Motor neuron (in vitro differentiated cells): Measurements from ENCODE around the gene ERN1. TPM values are rescaled to one million over a fixed set of nuclear protein-coding genes. Genes with fewer than 3 reads are reported as not detected.

Source experiments
- ATAC-seq, 8 experiments: fragments of 200-7000 bp; cut with Tn5 transposase; replicated peaks in 6 of 8; 2 replicates each; pipeline ENCODE4 v1.8.0; 2021; ENCODE audit warnings: mild to moderate bottlenecking in 8 of 8, moderate library complexity in 8 of 8
- H3K27ac ChIP-seq, 2 donors: fragments of 250-450 bp; sonication (Bioruptor Pico); 2 replicates each; pipeline ENCODE4 v1.9.0; 2021; ENCODE audit warnings: antibody characterized with exemption in 2 of 2, mild to moderate bottlenecking in 2 of 2, moderate library complexity in 1 of 2
- H3K4me1 ChIP-seq, 2 donors: fragments of 250-450 bp; sonication (Bioruptor Pico); replicated peaks in 1 of 2; 2 replicates each; pipeline ENCODE4 v1.6.1; 2021; ENCODE audit warnings: antibody characterized with exemption in 2 of 2, mild to moderate bottlenecking in 2 of 2, moderate library complexity in 1 of 2
- H3K4me3 ChIP-seq, 5 donors: fragments of 250-450 bp; sonication (Bioruptor Pico); 2 replicates each; pipeline ENCODE4 v1.9.0; 2021; ENCODE audit warnings: antibody characterized with exemption in 5 of 5, mild to moderate bottlenecking in 5 of 5, moderate library complexity in 4 of 5
- WGBS, 10 experiments: fragments of 450-650 bp; shearing (Covaris generic); methylation state at CpG; one replicate each; pipeline ENCODE4 v1.0.0; 2022; 5-methylcytosine and 5-hydroxymethylcytosine counted together
- in situ Hi-C, 9 experiments: fragments of 400-800 bp; cut with MboI; loops; one replicate each; pipeline ENCODE4 v1.15.0; 2021; ENCODE audit warnings: low sequenced_read_pairs in 9 of 9, low pct_unique_long_range_greater_than_20kb in 2 of 9; ENCODE audit not compliant: unreplicated experiment in 9 of 9
- total RNA-seq, 8 experiments: library from RNA; unstranded; fragments of 300-600 nt; gene quantifications; 2 replicates each; pipeline versions ENCODE4 v1.2.3 to v1.2.4, GENCODE V29; 2022

Gene ERN1
- total RNA-seq, 8 experiments from 2014 or later: 2.3 to 10.4 (median 5.0) TPM

DNA sequence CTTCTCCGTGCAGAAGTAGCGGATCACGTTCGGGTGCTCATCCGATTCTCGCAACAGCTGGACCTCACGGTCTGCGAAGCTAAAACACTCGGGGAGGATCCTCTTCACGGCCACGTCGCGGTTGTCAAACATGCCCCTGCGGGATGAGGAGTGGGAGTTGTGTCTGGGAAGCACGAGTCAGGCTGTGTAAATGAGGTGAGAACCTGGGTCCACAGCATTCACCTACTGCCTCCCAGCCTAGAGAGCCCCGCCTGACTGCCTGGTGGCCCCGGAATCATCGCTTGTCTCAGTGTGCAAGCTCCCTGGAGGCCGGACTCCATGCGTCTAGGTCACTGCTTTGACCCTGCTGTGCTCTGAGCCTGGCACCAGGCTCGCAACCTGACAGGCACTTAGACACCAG, 75.6 kb downstream of the ERN1 start:
- H3K4me3 ChIP-seq: no peak overlapping the region
- no peak overlapping the region for H3K27ac ChIP-seq
- in situ Hi-C loops: no loop called here
- ATAC-seq: no peak
- no peaks in the 10 kb centered on the region for H3K4me1 ChIP-seq
- WGBS, 10 experiments: 87 to 100% (median 94%) methylated on average over 1 to 14 of the region's 21 CpGs; no CpG with 5 or more reads in 2 of the 10 experiments

DNA sequence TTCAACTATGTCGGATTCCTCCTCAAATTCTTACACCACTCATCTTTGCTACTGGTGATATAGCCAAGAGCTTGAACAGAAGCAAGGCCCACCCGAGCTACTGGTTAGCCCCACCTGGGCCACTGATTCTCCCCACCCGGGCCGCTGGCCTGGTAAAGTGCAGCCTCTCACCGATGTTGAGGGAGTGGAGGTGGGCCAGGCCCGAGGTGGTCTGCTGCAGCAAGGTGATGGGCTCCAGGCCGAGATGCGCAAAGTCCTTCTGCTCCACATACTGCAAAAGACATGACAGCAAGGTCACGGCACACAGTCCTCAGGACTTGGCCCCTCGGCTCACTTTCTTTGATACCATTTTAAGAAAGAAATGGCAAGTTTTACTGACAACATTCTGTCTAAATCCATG, 76.8 kb downstream of the ERN1 start:
- Histone ChIP-seq H3K4me1 (no peaks in the 10 kb centered on the region), H3K4me3 (no peak overlapping the region), H3K27ac (no peak overlapping the region)
- no peak for ATAC-seq
- in situ Hi-C loops: no loop called here
- WGBS, 10 experiments: 84 to 90% (median 88%) methylated on average over 2 to 6 of the region's 10 CpGs; no CpG with 5 or more reads in 5 of the 10 experiments

DNA sequence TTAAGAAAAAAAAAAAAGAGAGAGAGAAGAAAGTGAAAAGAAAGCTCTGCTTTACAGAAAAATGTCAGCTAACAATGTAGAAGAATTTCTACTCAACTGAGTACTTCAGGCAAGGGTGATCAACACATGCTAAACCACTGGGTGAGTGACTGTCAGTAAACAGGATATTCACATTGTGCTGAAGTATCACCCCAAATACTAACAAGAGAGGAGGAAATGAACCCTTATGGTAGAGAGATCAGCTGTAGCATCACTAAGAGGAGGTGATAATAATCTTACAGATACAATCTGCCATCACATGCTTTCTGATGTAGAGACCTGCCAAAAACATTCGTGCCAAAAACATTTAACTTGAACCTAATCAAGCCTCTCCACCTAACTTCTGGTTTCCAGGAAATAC, 78.8 kb downstream of the ERN1 start:
- in situ Hi-C loops: no loop called here
- 63 to 100% (median 89%) methylated on average over 1 of the region's 1 CpG; no CpG with 5 or more reads in 6 of the 10 experiments for WGBS, 10 experiments
- no peak overlapping the region for H3K4me3 ChIP-seq
- ATAC-seq: no peak
- no peaks in the 10 kb centered on the region for H3K4me1 ChIP-seq
- no peak overlapping the region for H3K27ac ChIP-seq

DNA sequence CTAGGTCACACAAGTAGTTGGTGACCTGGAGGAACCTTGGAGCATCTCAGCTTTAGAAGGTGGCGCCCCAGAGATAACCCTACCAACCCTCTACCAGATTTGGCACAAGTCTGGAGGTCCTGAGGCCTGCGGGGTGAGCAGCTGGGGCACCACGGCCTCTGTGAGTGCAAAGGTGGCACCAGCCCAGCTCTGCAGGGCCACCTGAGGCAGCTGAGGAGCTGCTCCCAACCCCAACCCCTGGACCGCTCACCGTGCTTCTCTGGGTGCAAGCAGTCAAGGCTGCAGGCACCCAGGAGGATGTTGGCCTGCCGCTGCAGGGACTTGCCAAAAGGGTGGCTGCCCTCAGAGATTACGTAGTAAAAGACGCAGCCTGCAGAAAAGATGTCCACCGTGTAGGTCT, 81.1 kb downstream of the ERN1 start:
- Histone ChIP-seq H3K4me1 (no peaks in the 10 kb centered on the region), H3K27ac (no peak overlapping the region), H3K4me3 (no peak overlapping the region)
- 80 to 100% (median 86%) methylated on average over 1 to 6 of the region's 9 CpGs; no CpG with 5 or more reads in 3 of the 10 experiments for WGBS, 10 experiments
- in situ Hi-C loops: loop anchor here in 3 of 9 experiments (25.0 kb wide), 2 partner anchors 88 to 238 kb away; partner anchors contain the start of gene ERN1 (in 1 of the 3)
- no peak for ATAC-seq

DNA sequence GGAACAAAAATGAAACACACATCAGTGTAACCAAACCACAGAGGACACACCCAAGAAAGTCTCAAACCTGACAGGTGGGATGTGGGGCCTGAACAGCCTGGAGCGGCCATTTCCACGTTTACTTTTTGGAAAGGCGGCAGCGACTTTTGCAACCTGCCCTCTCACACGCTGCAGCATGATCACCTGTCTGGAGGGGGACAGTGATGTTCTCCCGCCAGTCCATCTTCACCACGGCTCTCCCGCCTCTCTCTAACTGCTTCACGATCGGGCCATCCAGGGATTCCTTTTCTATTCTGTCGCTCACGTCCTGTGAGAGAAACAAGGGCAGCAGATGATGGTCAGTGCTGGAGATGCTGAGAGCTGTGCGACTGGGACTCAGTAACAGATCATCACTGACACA, 84.8 kb downstream of the ERN1 start:
- no peak overlapping the region for H3K4me3 ChIP-seq
- H3K27ac ChIP-seq: no peak overlapping the region
- no peaks in the 10 kb centered on the region for H3K4me1 ChIP-seq
- in situ Hi-C loops: loop anchor here in 3 of 9 experiments (25.0 kb wide), 2 partner anchors 92 to 242 kb away; partner anchors contain the start of gene ERN1 (in 1 of the 3)
- no peak for ATAC-seq
- WGBS, 10 experiments: 50 to 100% (median 87%) methylated on average over 1 to 5 of the region's 13 CpGs; no CpG with 5 or more reads in 4 of the 10 experiments

DNA sequence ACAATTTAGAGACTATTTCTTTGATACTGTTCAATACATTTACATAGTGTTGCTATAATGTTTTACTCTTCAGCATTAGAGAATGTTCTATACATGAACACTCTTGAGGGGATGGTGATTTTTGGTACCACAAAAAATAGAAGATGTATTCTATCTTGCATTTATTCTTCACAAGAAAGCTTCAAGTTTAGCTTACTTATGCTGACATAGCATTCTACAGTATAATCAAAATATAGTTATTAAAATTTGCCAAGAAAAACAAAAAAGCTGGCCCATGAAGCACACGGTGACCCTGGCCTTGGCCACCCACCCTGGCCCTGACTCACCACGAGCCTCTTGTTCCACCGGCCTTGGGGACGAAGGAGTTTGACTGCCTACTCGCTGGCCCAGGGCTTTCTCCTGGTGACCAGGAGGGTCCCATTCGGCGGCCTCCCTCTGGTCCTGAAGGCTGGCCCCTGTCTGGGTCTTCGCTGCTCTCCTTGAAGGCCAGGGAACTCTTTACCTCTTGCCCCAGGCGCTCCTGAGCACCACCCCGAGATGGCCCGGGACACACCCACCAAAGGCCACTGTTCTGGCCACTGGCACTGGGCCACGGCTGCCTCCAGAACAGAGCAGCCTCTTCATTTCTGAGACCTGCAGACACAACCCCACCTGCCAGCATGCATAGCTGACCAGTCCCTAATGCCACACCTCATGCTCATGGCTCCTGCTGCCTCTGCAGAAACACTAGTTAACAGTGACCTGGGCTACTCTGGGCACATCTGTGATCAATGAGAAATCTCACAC, 87.1 kb downstream of the ERN1 start:
- Histone ChIP-seq H3K4me1 (no peaks in the 10 kb centered on the region), H3K4me3 (no peak overlapping the region), H3K27ac (no peak overlapping the region)
- WGBS, 10 experiments: 60 to 100% (median 87%) methylated on average over 1 to 9 of the region's 12 CpGs; no CpG with 5 or more reads in 2 of the 10 experiments
- no peak for ATAC-seq
- in situ Hi-C loops: loop anchor here in 3 of 9 experiments (25.0 kb wide), 2 partner anchors 94 to 244 kb away; partner anchors contain the start of gene ERN1 (in 1 of the 3)

DNA sequence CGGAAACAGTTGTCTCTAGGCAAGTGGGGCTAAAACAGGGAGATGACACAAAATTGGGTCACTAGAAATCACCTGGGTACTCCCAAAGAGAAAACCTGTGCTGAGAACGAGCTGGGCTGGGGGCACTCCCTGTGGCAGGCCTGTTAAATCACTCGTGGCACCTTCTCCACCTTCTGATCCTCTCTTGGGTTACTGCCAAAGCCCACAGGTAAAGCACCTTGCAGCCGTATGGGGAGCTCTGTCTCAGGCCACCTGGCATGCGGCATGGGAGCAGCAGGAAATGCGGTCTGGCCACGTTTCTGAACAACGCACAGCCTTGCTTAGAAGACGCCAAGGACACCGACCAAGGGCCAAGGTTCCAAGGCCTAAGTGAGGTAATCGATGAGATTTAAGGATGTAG, 88.0 kb downstream of the ERN1 start:
- H3K4me1 ChIP-seq: no peaks in the 10 kb centered on the region
- H3K27ac ChIP-seq: no peak overlapping the region
- 50 to 100% (median 71%) methylated on average over 2 to 10 of the region's 11 CpGs for WGBS, 10 experiments
- in situ Hi-C loops: loop anchor here in 3 of 9 experiments (25.0 kb wide), 2 partner anchors 95 to 245 kb away; partner anchors contain the start of gene ERN1 (in 1 of the 3)
- ATAC-seq: no peak
- no peak overlapping the region for H3K4me3 ChIP-seq

DNA sequence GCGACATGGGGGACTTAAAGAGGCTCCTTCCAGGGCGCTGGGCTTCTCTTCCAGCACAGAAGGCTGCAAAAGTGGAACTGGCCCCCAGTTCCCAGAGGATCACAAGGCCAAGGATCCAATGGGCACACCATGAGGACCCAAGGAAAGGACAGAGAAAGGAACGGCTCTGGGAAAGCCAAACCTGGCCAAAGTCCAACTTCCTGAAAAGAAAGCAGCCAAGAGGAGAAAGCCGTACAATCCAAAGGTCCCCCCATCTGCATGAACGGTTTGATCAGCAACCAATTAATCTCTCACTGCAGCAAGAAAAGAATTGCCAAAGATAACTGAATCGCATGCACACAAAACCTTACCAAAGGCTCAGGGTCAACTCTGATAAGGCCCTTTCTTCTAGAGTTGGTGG, 89.7 kb downstream of the ERN1 start:
- Histone ChIP-seq H3K4me1 (no peaks in the 10 kb centered on the region), H3K27ac (no peak overlapping the region), H3K4me3 (no peak overlapping the region)
- 50 to 86% (median 84%) methylated on average over 1 to 6 of the region's 6 CpGs; no CpG with 5 or more reads in 3 of the 10 experiments for WGBS, 10 experiments
- ATAC-seq: no peak
- in situ Hi-C loops: loop anchor here in 3 of 9 experiments (25.0 kb wide), 2 partner anchors 97 to 247 kb away; partner anchors contain the start of gene ERN1 (in 1 of the 3)

DNA sequence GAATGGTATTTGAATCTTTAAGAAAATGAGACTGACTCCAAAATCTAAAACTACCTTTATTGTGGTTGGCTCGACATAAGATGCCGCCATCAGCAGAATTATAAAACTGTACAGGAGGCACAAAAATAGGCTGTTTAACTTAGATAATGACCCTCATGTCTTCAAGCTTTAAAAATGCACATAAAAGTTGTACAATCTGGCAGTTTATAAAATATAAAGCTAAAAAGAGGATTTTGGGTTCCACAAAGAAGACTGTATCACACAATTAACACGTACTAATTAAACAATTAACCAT, 90.9 kb downstream of the ERN1 start:
- H3K4me1 ChIP-seq: no peaks in the 10 kb centered on the region
- 76 to 100% (median 89%) methylated on average over 2 to 3 of the region's 3 CpGs for WGBS, 10 experiments
- no peak for ATAC-seq
- in situ Hi-C loops: loop anchor here in 3 of 9 experiments (10.0 to 25.0 kb wide), 3 partner anchors 96 to 248 kb away; partner anchors contain the start of gene ERN1 (in 2 of the 3)
- H3K27ac ChIP-seq: no peak overlapping the region
- no peak overlapping the region for H3K4me3 ChIP-seq

DNA sequence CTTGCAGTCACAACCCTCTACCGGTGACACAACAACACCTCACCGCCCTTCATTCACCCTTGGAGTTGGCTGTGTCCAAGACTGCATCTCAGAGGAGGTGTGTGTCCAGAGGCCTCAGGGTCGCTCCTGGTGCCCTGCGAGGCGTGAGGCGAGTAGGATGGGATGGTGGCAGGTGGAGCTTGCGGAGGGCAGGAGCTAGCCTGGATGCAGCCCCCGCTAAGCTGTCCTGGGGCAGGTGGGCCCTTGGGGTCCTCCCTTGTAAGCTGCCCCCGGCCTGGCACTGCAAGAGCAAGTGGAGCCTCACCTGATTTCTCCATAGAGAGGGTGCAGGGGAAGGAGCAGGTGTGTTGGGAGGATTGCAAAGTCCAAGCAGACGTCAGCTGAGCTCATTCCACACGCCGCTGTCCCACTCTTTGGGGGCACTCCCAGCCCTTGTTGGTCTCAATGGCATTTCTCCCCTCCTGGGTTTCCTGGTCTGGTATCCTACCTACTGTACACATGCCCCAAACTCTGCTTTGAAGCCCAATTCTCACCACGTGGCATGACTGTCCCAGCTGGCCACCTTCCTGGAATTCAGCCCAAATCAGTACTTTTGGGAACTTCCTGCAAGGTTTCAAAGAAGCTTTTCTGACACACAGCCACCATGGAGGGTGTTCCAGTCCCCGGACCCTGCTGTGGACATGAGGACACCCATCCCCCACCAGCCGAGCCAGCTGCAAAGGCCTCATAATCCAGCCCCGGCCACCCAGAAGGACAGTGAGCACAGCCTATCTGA, 91.4 kb downstream of the ERN1 start:
- no peak overlapping the region for H3K27ac ChIP-seq
- no peak for ATAC-seq

DNA sequence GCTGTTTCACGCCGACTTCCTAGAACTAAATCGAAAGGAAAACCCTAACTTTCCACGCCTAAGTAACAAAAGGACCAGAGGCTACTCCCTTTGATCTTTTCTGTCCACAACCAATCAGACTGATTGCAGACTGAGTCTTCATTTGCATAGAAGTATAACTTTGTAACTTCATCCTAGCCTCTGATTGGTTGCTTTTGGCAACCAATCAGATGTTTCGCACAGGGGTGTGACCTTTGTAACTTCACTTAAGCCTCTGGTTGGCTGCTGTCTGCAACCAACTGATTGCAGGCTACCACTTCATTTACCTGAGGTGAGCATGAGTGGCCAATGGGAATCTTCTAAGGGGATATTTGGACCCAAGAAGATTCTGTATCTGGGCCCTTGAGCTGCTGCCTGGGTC, 92.1 kb downstream of the ERN1 start:
- no peak overlapping the region for H3K4me3 ChIP-seq
- no peak overlapping the region for H3K27ac ChIP-seq
- H3K4me1 ChIP-seq: no peaks in the 10 kb centered on the region
- in situ Hi-C loops: loop anchor here in 3 of 9 experiments (10.0 to 25.0 kb wide), 3 partner anchors 97 to 249 kb away; partner anchors contain the start of gene ERN1 (in 2 of the 3)
- WGBS, 10 experiments: 0 to 100% (median 84%) methylated on average over 1 to 5 of the region's 5 CpGs; no CpG with 5 or more reads in 3 of the 10 experiments
- ATAC-seq: no peak

More for the DNA sequence above, 91.4 kb downstream of the ERN1 start:
- Histone ChIP-seq H3K4me1 (no peaks in the 10 kb centered on the region), H3K4me3 (no peak overlapping the region)
- WGBS, 10 experiments: 0 to 85% (median 63%) methylated on average over 1 to 9 of the region's 16 CpGs; no CpG with 5 or more reads in 3 of the 10 experiments
- in situ Hi-C loops: loop anchor here in 3 of 9 experiments (10.0 to 25.0 kb wide), 3 partner anchors 96 to 249 kb away; partner anchors contain the start of gene ERN1 (in 2 of the 3)

DNA sequence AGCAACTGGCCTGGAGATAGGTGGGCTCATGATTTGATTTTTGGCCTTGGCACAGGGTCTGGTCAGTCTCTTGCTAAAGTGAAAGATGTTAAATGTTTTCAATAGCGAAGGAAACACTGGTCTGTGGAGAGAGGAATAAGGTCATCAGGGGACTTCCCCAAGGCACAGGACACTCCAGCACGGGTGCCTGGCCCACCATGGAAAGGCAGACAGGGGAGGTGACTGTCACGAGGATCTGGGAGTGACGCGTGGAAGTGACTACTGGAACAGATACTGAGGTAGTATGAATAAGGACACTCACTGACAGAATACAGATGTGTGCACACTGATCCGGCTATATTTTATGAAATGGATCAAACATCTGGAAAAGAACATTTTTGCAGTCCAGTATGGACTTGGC, 92.8 kb downstream of the ERN1 start:
- in situ Hi-C loops: loop anchor here in 3 of 9 experiments (10.0 to 25.0 kb wide), 3 partner anchors 98 to 250 kb away; partner anchors contain the start of gene ERN1 (in 2 of the 3)
- WGBS, 10 experiments: 73 to 100% (median 80%) methylated on average over 2 to 5 of the region's 6 CpGs; no CpG with 5 or more reads in 5 of the 10 experiments
- no peak for ATAC-seq
- Histone ChIP-seq H3K27ac (no peak overlapping the region), H3K4me3 (no peak overlapping the region), H3K4me1 (no peaks in the 10 kb centered on the region)
